SK-N-SH treated with all-trans-retinoic acid at 6 μM for 48 hours (cell line): ENCODE data around the gene SLC66A1.
"Not testable (repeated sequence)": the region's sequence is repeated elsewhere in the genome, so short reads cannot be mapped to it uniquely, and the experiment has no call there.

Experiments used
- ATAC-seq: fragments of 200-7000 bp; cut with Tn5 transposase; 3 replicates; pipeline ENCODE4 v1.9.1; 2020; ENCODE audit warnings: mild to moderate bottlenecking, moderate library complexity
- ARNTL ChIP-seq: fragments of 450-650 bp; formaldehyde crosslinking; IDR thresholded peaks from 2 replicates; pipeline ENCODE4 v1.5.0; 2020; ENCODE audit warnings: low read depth, mild to moderate bottlenecking, moderate library complexity, borderline replicate concordance
- CREB5 ChIP-seq: fragments of 250-450 bp; sonication (Bioruptor Pico); IDR thresholded peaks from 2 replicates; pipeline ENCODE4 v1.5.1; 2020; ENCODE audit warnings: low read depth, mild to moderate bottlenecking, moderate library complexity
- CSDC2 ChIP-seq: fragments of 250-450 bp; sonication (Bioruptor Pico); IDR thresholded peaks from 2 replicates; pipeline ENCODE4 v1.5.0; 2020; ENCODE audit warnings: mild to moderate bottlenecking, moderate library complexity
- CSRNP3 ChIP-seq: fragments of 250-450 bp; sonication (Bioruptor Pico); IDR thresholded peaks from 2 replicates; pipeline ENCODE4 v1.5.1; 2021; ENCODE audit warnings: mild to moderate bottlenecking, moderate library complexity
- ESRRG ChIP-seq: fragments of 250-450 bp; sonication (Bioruptor Pico); IDR thresholded peaks from 2 replicates; pipeline ENCODE4 v1.6.1; 2021; ENCODE audit warnings: mild to moderate bottlenecking
- GLIS3 ChIP-seq: fragments of 250-450 bp; sonication (Bioruptor Pico); IDR thresholded peaks from 2 replicates; pipeline ENCODE4 v1.5.0; 2020; ENCODE audit warnings: mild to moderate bottlenecking, moderate library complexity
- ISL1 ChIP-seq: fragments of 250-450 bp; sonication (Bioruptor Pico); IDR thresholded peaks from 2 replicates; pipeline ENCODE4 v2.1.2; 2022; ENCODE audit warnings: mild to moderate bottlenecking, moderate library complexity
- OSR1 ChIP-seq: fragments of 250-450 bp; sonication (Bioruptor Pico); IDR thresholded peaks from 2 replicates; pipeline ENCODE4 v1.8.0; 2022; ENCODE audit warnings: moderate library complexity, mild to moderate bottlenecking, inconsistent platforms
- PATZ1 ChIP-seq: fragments of 250-450 bp; sonication (Bioruptor Pico); IDR thresholded peaks from 2 replicates; pipeline ENCODE4 v1.8.0; 2020; ENCODE audit warnings: mild to moderate bottlenecking, moderate library complexity, borderline replicate concordance
- POU6F1 ChIP-seq: fragments of 250-450 bp; sonication (Bioruptor Pico); IDR thresholded peaks from 2 replicates; pipeline ENCODE4 v1.8.0; 2021; ENCODE audit warnings: low read depth, mild to moderate bottlenecking, moderate library complexity, borderline replicate concordance
- PPARA ChIP-seq: fragments of 250-450 bp; sonication (Bioruptor Pico); IDR thresholded peaks from 2 replicates; pipeline ENCODE4 v1.5.0; 2020; ENCODE audit warnings: mild to moderate bottlenecking, borderline replicate concordance
- RARB ChIP-seq: fragments of 250-450 bp; sonication (Bioruptor Pico); IDR thresholded peaks from 2 replicates; pipeline ENCODE4 v1.8.0; 2021; ENCODE audit warnings: mild to moderate bottlenecking, moderate library complexity
- SNAI2 ChIP-seq: fragments of 250-450 bp; sonication (Bioruptor Pico); IDR thresholded peaks from 2 replicates; pipeline ENCODE4 v1.5.0; 2020; ENCODE audit warnings: mild to moderate bottlenecking, moderate library complexity
- TCF4 ChIP-seq: fragments of 250-450 bp; sonication (Bioruptor Pico); IDR thresholded peaks from 2 replicates; pipeline ENCODE4 v1.8.0; 2021; ENCODE audit warnings: mild to moderate bottlenecking, moderate library complexity, borderline replicate concordance
- TOX ChIP-seq: fragments of 250-450 bp; sonication (Bioruptor Pico); IDR thresholded peaks from 2 replicates; pipeline ENCODE4 v1.8.0; 2021; ENCODE audit warnings: mild to moderate bottlenecking, moderate library complexity, borderline replicate concordance
- TSHZ2 ChIP-seq: fragments of 250-450 bp; sonication (Bioruptor Pico); IDR thresholded peaks from 2 replicates; pipeline ENCODE4 v1.5.0; 2020; ENCODE audit warnings: mild to moderate bottlenecking, moderate library complexity
- ZC3H10 ChIP-seq: fragments of 250-450 bp; sonication (Bioruptor Pico); IDR thresholded peaks from 2 replicates; pipeline ENCODE4 v1.5.1; 2021; ENCODE audit warnings: mild to moderate bottlenecking, moderate library complexity
- ZFP3 ChIP-seq: fragments of 250-450 bp; sonication (Bioruptor Pico); IDR thresholded peaks from 2 replicates; pipeline ENCODE4 v1.5.0; 2020; ENCODE audit warnings: mild to moderate bottlenecking, moderate library complexity
- ZFP30 ChIP-seq: fragments of 450-650 bp; formaldehyde crosslinking; IDR thresholded peaks from 2 replicates; pipeline ENCODE4 v1.5.0; 2022; ENCODE audit warnings: mild to moderate bottlenecking, moderate library complexity
- ZNF565 ChIP-seq: fragments of 450-650 bp; formaldehyde crosslinking; conservative IDR thresholded peaks from 2 replicates; pipeline ENCODE4 v1.5.0; 2020; ENCODE audit warnings: low read depth, mild to moderate bottlenecking, moderate library complexity
- ZNF8 ChIP-seq: fragments of 450-650 bp; formaldehyde crosslinking; IDR thresholded peaks from 2 replicates; pipeline ENCODE4 v1.5.0; 2020; ENCODE audit warnings: mild to moderate bottlenecking, moderate library complexity

SLC66A1 gene

GRCh38 chr1:19273106-19273843, 38.9 kb upstream of the SLC66A1 start:
- no peak for ATAC-seq
- no peak for TF ChIP-seq RARB (CRISPR knock-in tag)
- no peak for TF ChIP-seq TCF4 (CRISPR knock-in tag)
- TF ChIP-seq POU6F1 = no peak
- TF ChIP-seq ARNTL (CRISPR knock-in tag) = no peak
- TF ChIP-seq TSHZ2 (CRISPR knock-in tag) = no peak
- TF ChIP-seq ZFP30 = no peak
- TF ChIP-seq, all 23 proteins: peak for 0

- ATAC-seq = not testable (repeated sequence)
Observed at GRCh38 chr1:19273844-19274531, 38.1 kb upstream of the SLC66A1 start.

GRCh38 chr1:19274636-19275035, 37.5 kb upstream of the SLC66A1 start:
- TF ChIP-seq CSRNP3 (CRISPR knock-in tag) (no peak), ZNF8 (no peak), PPARA (CRISPR knock-in tag) (no peak), ZC3H10 (CRISPR knock-in tag) (no peak), RARB (CRISPR knock-in tag) (no peak), CREB5 (CRISPR knock-in tag) (no peak), OSR1 (CRISPR knock-in tag) (no peak), SNAI2 (no peak), ISL1 (CRISPR knock-in tag) (no peak), PATZ1 (CRISPR knock-in tag) (no peak)
- no peak for ATAC-seq

- TF ChIP-seq CREB5 (CRISPR knock-in tag) = no peak
- no peak for TF ChIP-seq GLIS3 (CRISPR knock-in tag)
- no peak for TF ChIP-seq POU6F1
- no peak for TF ChIP-seq ZNF565 (CRISPR knock-in tag)
- no peak for TF ChIP-seq ESRRG (CRISPR knock-in tag)
- TF ChIP-seq ZFP3 = no peak
- TF ChIP-seq SNAI2 = no peak
- TF ChIP-seq ZC3H10 (CRISPR knock-in tag) = no peak
- TF ChIP-seq ZFP30 = no peak
- no peak for TF ChIP-seq TOX
- no peak for TF ChIP-seq CSDC2 (CRISPR knock-in tag)
- TF ChIP-seq, all 23 proteins: peak for 0
- ATAC-seq = no peak
Observed at GRCh38 chr1:19283891-19284290, 28.2 kb upstream of the SLC66A1 start.
